GM23338 (cell line): ENCODE data around the gene EXOC4.

Experiments
- CTCF ChIP-seq, 2 experiments: fragments of 200-600 bp in 1 of 2; sonication (generic) in 1 of 2; conservative IDR thresholded peaks; 2 replicates each; pipeline versions ENCODE4 v1.5.1 to v1.6.1; 2016 to 2017; ENCODE audit warnings: antibody characterized with exemption in 2 of 2, low read depth in 2 of 2, mild to moderate bottlenecking in 2 of 2, moderate library complexity in 1 of 2
- EZH2 ChIP-seq: fragments of 200-600 bp; sonication (generic); IDR thresholded peaks from one replicate; pipeline ENCODE4 v1.8.0; 2017; ENCODE audit warnings: antibody characterized with exemption, mild to moderate bottlenecking, low read depth; ENCODE audit not compliant: unreplicated experiment
- EZH2phosphoT487 ChIP-seq: fragments of 200-600 bp; sonication (generic); IDR thresholded peaks from one replicate; pipeline ENCODE4 v1.8.1; 2018; ENCODE audit warnings: antibody characterized with exemption; ENCODE audit not compliant: unreplicated experiment
- POLR2AphosphoS5 ChIP-seq: IDR thresholded peaks from 2 replicates; pipeline ENCODE4 v1.6.1; 2016; ENCODE audit warnings: antibody characterized with exemption, low read depth
- REST ChIP-seq: IDR thresholded peaks from one replicate; pipeline ENCODE4 v1.6.1; 2018; ENCODE audit warnings: antibody characterized with exemption; ENCODE audit not compliant: unreplicated experiment
- ZNF114 ChIP-seq: fragments of 250-450 bp; sonication (Bioruptor Pico); IDR thresholded peaks from 2 replicates; pipeline ENCODE4 v1.5.0; 2020; ENCODE audit warnings: mild to moderate bottlenecking, moderate library complexity

GRCh38 chr7:133724694-133725093 is 471.8 kb downstream of the EXOC4 start:
- TF ChIP-seq EZH2phosphoT487: no peak
- no peak for TF ChIP-seq POLR2AphosphoS5
- no peak for TF ChIP-seq EZH2
- no peak for TF ChIP-seq CTCF (conservative IDR thresholded peaks at IDR 0.05; ENCODE audit: low read depth in 2 of 2)
- TF ChIP-seq ZNF114 (CRISPR knock-in tag): no peak
- TF ChIP-seq REST: no peak
